Lung (tissue), 12 donors: ENCODE results near the gene TOMM34. TPM values are rescaled to one million over a fixed set of nuclear protein-coding genes. Genes with fewer than 3 reads are reported as not detected.

Experiments used
- ATAC-seq: fragments of 200-7000 bp; cut with Tn5 transposase; one replicate; pipeline ENCODE4 v1.9.1; 2020; ENCODE audit warnings: moderate number of reproducible peaks; ENCODE audit not compliant: insufficient read depth, low FRiP score
- DNase-seq, 3 donors: peaks; one replicate each; pipeline ENCODE4 v3.0.0-alpha.2; 2013 to 2017
- H3K27ac ChIP-seq, 2 donors: one replicate each; pipeline ENCODE4 v1.5.1; 2013; ENCODE audit warnings: mild to moderate bottlenecking in 2 of 2, moderate library complexity in 2 of 2, control low read depth in 1 of 2, inconsistent platforms in 1 of 2, low read depth in 1 of 2, low read length in 1 of 2
- H3K27me3 ChIP-seq, 3 donors: one replicate each; pipeline ENCODE4 v1.5.1; 2013; ENCODE audit warnings: low read length in 2 of 3; ENCODE audit not compliant: control insufficient read depth in 3 of 3, insufficient read depth in 3 of 3
- H3K36me3 ChIP-seq, 4 donors: one replicate each; pipeline ENCODE4 v1.5.1; 2013; ENCODE audit warnings: low read length in 4 of 4, mild to moderate bottlenecking in 1 of 4, moderate library complexity in 1 of 4; ENCODE audit not compliant: control insufficient read depth in 4 of 4, insufficient read depth in 4 of 4
- H3K4me1 ChIP-seq, 5 donors: one replicate each; pipeline ENCODE4 v1.5.1; 2013; ENCODE audit warnings: low read length in 5 of 5, mild to moderate bottlenecking in 2 of 5, moderate library complexity in 1 of 5; ENCODE audit not compliant: control insufficient read depth in 5 of 5, insufficient read depth in 5 of 5
- H3K4me3 ChIP-seq: one replicate; pipeline ENCODE4 v1.5.1; 2013; ENCODE audit warnings: mild to moderate bottlenecking, control low read depth, moderate library complexity
- H3K9ac ChIP-seq, 2 donors: one replicate each; pipeline ENCODE4 v1.5.1; 2013; ENCODE audit warnings: low read length in 2 of 2, control low read depth in 1 of 2; ENCODE audit not compliant: insufficient read depth in 1 of 2
- H3K9me3 ChIP-seq, 4 donors: one replicate each; pipeline ENCODE4 v1.5.1; 2013; ENCODE audit warnings: low read length in 3 of 4, mild to moderate bottlenecking in 1 of 4, moderate library complexity in 1 of 4; ENCODE audit not compliant: control insufficient read depth in 4 of 4, insufficient read depth in 3 of 4
- WGBS, 2 donors: extraction: QIAGEN DNeasy Blood & Tissue Kit; methylation state at CpG; one replicate each; pipeline ENCODE4 v1.1.7; 2013; 5-methylcytosine and 5-hydroxymethylcytosine counted together
- polyA plus RNA-seq, 2 donors: library from polyadenylated mRNA; stranded (reverse); fragments of 200-250 nt; gene quantifications; one replicate each; pipeline ENCODE4 v1.2.1, GENCODE V29; 2013
- total RNA-seq, 2 donors: library from RNA; depleted of rRNA in 1 of 2; stranded (reverse); fragments of >200 nt in 1 of 2; gene quantifications; one replicate each; pipeline ENCODE4 v1.2.1, GENCODE V29; 2014 to 2021
- TF ChIP-seq, protein P1 (sequence below): IDR thresholded peaks from 2 replicates; pipeline ENCODE4 v1.5.1; 2012; ENCODE audit warnings: mild to moderate bottlenecking; ENCODE audit errors: control extremely low read depth, extremely low read depth
- donor health status: control.
- donor health status: control.
- donor health status: Bipolar disorder and iron deficiency.
- donor health status: healthy.
- donor health status: DM: yes; HTN: yes; CAD: no.

TOMM34 gene
- total and polyA plus RNA-seq, 4 donors: 9.8 to 24.7 (median 17.1) TPM

DNA sequence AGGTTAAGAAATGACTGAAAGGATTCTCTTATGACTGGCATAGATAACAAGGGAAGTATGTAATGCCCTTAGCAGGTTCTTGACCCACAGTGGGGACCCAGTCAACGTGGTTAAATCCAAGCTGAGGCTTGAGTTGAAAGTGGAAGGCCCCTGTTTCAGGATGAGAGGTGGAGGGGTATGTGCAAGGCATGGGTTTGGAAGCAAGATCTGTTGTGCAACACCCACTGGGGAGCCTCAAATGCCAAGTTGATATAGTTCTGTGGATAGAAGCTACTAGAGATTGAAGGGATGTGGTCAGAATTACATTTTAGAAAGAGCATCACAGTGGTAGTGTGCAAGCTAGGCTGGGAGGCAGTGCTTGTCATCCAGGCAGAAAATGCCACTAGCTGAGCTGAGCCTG lies 45.3 kb downstream of the TOMM34 start:
- H3K27ac ChIP-seq: no peak overlapping the region
- no peaks in the 10 kb centered on the region for H3K27me3 ChIP-seq
- TF ChIP-seq, protein P1, sequence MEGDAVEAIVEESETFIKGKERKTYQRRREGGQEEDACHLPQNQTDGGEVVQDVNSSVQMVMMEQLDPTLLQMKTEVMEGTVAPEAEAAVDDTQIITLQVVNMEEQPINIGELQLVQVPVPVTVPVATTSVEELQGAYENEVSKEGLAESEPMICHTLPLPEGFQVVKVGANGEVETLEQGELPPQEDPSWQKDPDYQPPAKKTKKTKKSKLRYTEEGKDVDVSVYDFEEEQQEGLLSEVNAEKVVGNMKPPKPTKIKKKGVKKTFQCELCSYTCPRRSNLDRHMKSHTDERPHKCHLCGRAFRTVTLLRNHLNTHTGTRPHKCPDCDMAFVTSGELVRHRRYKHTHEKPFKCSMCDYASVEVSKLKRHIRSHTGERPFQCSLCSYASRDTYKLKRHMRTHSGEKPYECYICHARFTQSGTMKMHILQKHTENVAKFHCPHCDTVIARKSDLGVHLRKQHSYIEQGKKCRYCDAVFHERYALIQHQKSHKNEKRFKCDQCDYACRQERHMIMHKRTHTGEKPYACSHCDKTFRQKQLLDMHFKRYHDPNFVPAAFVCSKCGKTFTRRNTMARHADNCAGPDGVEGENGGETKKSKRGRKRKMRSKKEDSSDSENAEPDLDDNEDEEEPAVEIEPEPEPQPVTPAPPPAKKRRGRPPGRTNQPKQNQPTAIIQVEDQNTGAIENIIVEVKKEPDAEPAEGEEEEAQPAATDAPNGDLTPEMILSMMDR: no peak
- peaks cover 0 to 10% (median 6%) of the 10 kb centered on the region in 4 donors for H3K36me3 ChIP-seq
- no peak overlapping the region for H3K4me3 ChIP-seq
- no peak overlapping the region for H3K9ac ChIP-seq
- DNase-seq: no peak
- no peaks in the 10 kb centered on the region for H3K9me3 ChIP-seq
- 26 to 56% methylated on average over 1 of the region's 1 CpG for WGBS, 2 donors
- no peak for ATAC-seq
- peaks cover 0 to 9% (median 4%) of the 10 kb centered on the region in 5 donors for H3K4me1 ChIP-seq

DNA sequence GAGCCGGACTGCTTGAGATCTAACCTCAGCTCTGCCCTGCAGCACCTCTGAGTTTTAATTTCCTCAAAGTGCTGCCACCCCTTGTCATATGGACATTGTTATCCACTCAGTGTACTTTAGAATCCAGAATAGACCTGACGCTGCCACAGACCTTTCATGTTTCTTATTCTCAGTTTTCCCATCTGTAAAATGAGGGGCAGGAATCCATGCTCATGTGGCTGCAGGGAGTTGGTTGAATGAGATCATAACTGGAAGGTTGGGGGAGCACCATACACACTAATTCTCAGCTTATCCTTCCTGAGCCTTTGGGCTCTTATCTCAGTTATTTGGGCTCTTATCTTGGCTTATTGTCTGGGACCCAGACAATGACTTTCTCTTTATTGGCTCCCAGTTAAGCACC lies 48.0 kb downstream of the TOMM34 start:
- Histone ChIP-seq H3K36me3 (peaks cover 3 to 11% (median 9%) of the 10 kb centered on the region in 4 donors), H3K27me3 (no peaks in the 10 kb centered on the region), H3K4me1 (peaks cover 0 to 15% (median 4%) of the 10 kb centered on the region in 5 donors), H3K4me3 (no peak overlapping the region), H3K27ac (no peak overlapping the region), H3K9me3 (no peaks in the 10 kb centered on the region), H3K9ac (no peak overlapping the region)
- DNase-seq (no peak), ATAC-seq (no peak)
- TF ChIP-seq, protein P1: no peak
- 86 to 97% methylated on average over 2 of the region's 2 CpGs for WGBS, 2 donors

DNA sequence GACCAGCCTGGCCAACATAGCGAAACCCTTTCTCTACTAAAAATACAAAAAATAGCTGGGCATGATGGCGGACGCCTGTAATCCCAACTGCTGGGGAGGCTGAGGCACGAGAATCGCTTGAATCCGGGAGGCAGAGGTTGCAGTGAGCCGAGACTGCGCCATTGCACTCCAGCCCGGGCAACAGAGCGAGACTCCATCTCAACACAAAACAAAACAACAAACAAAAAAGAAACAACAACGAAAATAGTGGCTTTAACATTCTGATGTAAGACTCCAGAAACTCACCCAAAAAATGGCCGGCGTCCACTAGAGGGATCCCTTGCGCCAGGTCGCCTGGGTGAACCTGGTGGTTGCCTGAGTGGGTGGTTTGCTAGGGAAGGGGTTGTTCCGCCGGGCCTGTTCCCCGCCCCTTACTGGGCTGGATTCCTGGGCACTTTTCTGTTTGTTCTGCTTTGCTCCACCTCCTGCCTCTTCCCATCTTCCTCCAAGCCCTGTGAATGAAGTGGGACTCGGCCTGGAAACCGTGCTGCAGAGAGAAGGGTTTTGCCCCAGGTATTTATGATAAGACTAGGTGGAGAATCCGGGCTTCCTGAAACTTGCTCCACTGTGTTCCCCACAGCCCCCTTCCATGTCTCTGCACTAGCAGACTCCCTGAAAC lies 48.8 kb downstream of the TOMM34 start:
- DNase-seq (peak; percentile 37 to 65 (median 63)), ATAC-seq (peak; percentile 63)
- Histone ChIP-seq H3K9ac (no peak overlapping the region), H3K4me1 (peaks cover 0 to 15% (median 4%) of the 10 kb centered on the region in 5 donors), H3K9me3 (no peaks in the 10 kb centered on the region), H3K4me3 (no peak overlapping the region), H3K27ac (no peak overlapping the region), H3K36me3 (peaks cover 3 to 18% (median 10%) of the 10 kb centered on the region in 4 donors), H3K27me3 (no peaks in the 10 kb centered on the region)
- TF ChIP-seq, protein P1: no peak
- WGBS, 2 donors: 59 to 68% methylated on average over 21 of the region's 21 CpGs
